IgD-negative memory B cell (primary cell): ENCODE measurements around the gene SLC2A10. TPM values are rescaled to one million over a fixed set of nuclear protein-coding genes. Genes with fewer than 3 reads are reported as not detected.

ENCODE experiments used
- H3K27ac Mint-ChIP-seq, 3 donors: one replicate each; pipeline ENCODE4 v1.8.0; 2020 to 2022; ENCODE audit warnings: mild to moderate bottlenecking in 3 of 3, mixed read lengths in 3 of 3, moderate library complexity in 1 of 3
- H3K27me3 Mint-ChIP-seq: one replicate; pipeline ENCODE4 v1.8.0; 2021; ENCODE audit warnings: mixed read lengths
- H3K36me3 Mint-ChIP-seq: one replicate; pipeline ENCODE4 v1.8.0; 2020; ENCODE audit warnings: mild to moderate bottlenecking, mixed read lengths
- H3K4me1 Mint-ChIP-seq, 3 donors: one replicate each; pipeline ENCODE4 v1.8.0; 2020 to 2022; ENCODE audit warnings: mixed read lengths in 3 of 3, mild to moderate bottlenecking in 1 of 3
- H3K4me3 Mint-ChIP-seq, 4 donors: one replicate each; pipeline ENCODE4 v1.8.0; 2020 to 2022; ENCODE audit warnings: mild to moderate bottlenecking in 4 of 4, mixed read lengths in 4 of 4, moderate library complexity in 3 of 4
- H3K9me3 Mint-ChIP-seq, 3 donors: one replicate each; pipeline ENCODE4 v1.8.0; 2020 to 2021; ENCODE audit warnings: mixed read lengths in 3 of 3, mild to moderate bottlenecking in 1 of 3
- polyA plus RNA-seq: library from polyadenylated mRNA; unstranded; fragments of 300-500 nt; fragmentation: Illumina TruSeq; gene quantifications from one replicate; pipeline ENCODE4 v1.2.3, GENCODE V29; 2021

Gene SLC2A10
- not detected for polyA plus RNA-seq

DNA sequence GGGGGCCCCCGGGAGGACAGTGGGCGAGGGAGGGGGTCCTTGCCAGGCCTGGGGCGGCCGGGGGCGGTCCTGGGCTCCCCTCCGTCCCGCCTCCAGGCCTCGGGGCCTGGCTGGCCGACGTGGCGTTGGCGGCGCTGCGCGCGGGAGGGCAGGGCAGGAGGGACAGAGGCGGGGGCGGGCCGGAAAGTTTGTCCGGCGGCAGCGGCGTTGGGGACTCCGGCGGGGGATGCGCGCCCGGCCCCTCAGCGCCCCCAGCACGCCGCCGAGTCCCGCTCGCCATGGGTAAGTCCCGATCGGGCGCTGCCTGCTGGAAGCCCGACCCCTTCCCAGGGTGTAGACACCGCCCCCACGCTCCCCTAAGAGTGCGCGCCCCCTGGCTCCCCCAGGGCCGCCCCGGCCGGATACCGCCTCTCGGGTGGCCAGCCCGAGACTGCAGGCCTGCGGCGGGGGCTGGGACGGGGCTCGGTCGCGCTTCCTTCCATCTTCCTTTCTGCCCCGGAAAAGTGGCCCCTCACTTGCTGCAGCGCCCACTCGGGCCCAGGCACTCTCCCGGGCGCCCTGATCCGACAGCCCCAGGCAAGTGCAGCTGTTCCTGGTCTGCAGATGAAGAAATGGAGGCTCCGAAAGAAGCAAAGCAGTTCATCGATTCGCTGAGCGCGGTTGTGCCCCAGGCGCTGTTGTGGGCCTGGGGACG lies at the start of gene SLC2A10:
TSS of gene SLC2A10 (plus strand) at position 191 of the 694 bp plus-strand sequence. CDS start at position 279, 88 bp downstream.
- Mint-ChIP-seq H3K4me3 (peak within 1 kb of the TSS in 3 of 4 donors; percentile 49 to 82 (median 73)), H3K27ac (peak within 1 kb of the TSS in 1 of 3 donors; percentile 76), H3K9me3 (peaks cover 0 to 8% (median 7%) of the 10 kb centered on the region in 3 donors), H3K4me1 (peaks cover 0 to 10% (median 10%) of the 10 kb centered on the region in 3 donors), H3K36me3 (peaks cover 3% of the 10 kb centered on the region), H3K27me3 (peaks cover 46% of the 10 kb centered on the region)

DNA sequence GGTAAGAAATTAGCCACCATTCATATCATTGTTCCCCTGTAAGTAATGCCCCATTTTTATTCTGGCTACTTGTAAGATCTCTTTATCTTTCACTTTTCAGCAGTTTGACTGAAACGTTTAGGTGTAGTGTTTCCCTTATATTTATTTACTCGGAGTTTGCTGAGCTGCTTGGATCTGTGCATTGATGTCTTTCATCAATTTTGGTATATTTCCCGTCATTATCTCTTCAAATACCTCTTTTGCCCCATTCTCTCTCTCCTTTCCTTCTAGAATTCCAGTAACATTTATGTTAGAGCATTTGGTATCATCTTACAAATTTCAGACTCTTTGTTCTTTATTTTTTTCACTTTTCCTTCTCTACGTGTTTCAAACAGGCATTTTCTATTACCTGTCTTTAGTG lies 49.0 kb upstream of the SLC2A10 start:
- no peak overlapping the region for H3K27ac Mint-ChIP-seq
- H3K4me3 Mint-ChIP-seq = no peak overlapping the region
- peaks cover 0 to 2% (median 0%) of the 10 kb centered on the region in 3 donors for H3K9me3 Mint-ChIP-seq
- no peaks in the 10 kb centered on the region for H3K4me1 Mint-ChIP-seq
- H3K36me3 Mint-ChIP-seq = peaks cover 3% of the 10 kb centered on the region
- H3K27me3 Mint-ChIP-seq = no peaks in the 10 kb centered on the region

GRCh38 chr20:46661659-46662058 lies 47.8 kb upstream of the SLC2A10 start:
- Mint-ChIP-seq H3K27ac (no peak overlapping the region), H3K27me3 (no peaks in the 10 kb centered on the region), H3K36me3 (peaks cover 3% of the 10 kb centered on the region), H3K9me3 (peaks cover 0 to 2% (median 0%) of the 10 kb centered on the region in 3 donors), H3K4me1 (no peaks in the 10 kb centered on the region), H3K4me3 (no peak overlapping the region)

- Mint-ChIP-seq H3K27me3 (no peaks in the 10 kb centered on the region), H3K4me1 (no peaks in the 10 kb centered on the region), H3K27ac (no peak overlapping the region), H3K4me3 (no peak overlapping the region), H3K36me3 (no peaks in the 10 kb centered on the region), H3K9me3 (peaks cover 0 to 2% (median 0%) of the 10 kb centered on the region in 3 donors)
Observed at GRCh38 chr20:46663531-46663930, 45.9 kb upstream of the SLC2A10 start.

GRCh38 chr20:46665602-46666001 lies 43.8 kb upstream of the SLC2A10 start:
- H3K4me1 Mint-ChIP-seq = no peaks in the 10 kb centered on the region
- no peaks in the 10 kb centered on the region for H3K27me3 Mint-ChIP-seq
- no peak overlapping the region for H3K4me3 Mint-ChIP-seq
- no peak overlapping the region for H3K27ac Mint-ChIP-seq
- H3K36me3 Mint-ChIP-seq = no peaks in the 10 kb centered on the region
- H3K9me3 Mint-ChIP-seq = peaks cover 0 to 2% (median 0%) of the 10 kb centered on the region in 3 donors

DNA sequence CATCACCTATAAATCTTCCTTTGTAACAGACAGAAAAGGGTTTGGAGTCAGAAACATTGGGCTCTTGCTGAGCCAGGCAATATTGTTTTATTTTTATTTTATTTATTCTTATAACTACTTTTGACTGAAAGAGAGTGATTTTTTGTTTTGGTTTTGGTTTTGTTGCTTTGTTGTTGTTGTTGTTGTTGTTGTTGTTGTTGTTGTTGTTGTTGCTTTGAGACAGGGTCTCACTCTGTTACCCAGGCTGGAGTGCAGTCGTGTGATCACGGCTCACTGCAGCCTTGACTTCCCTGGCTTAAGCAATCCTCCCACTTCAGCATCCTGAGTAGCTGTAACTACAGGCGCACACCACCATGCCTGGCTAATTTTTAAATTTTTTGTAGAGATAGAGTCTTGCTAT lies 43.1 kb upstream of the SLC2A10 start:
- no peak overlapping the region for H3K27ac Mint-ChIP-seq
- peaks cover 1% of the 10 kb centered on the region for H3K27me3 Mint-ChIP-seq
- peaks cover 0 to 5% (median 1%) of the 10 kb centered on the region in 3 donors for H3K9me3 Mint-ChIP-seq

GRCh38 chr20:46666818-46667515 lies 42.5 kb upstream of the SLC2A10 start:
- no peak overlapping the region for H3K4me3 Mint-ChIP-seq
- H3K27ac Mint-ChIP-seq = no peak overlapping the region

More for the DNA sequence above, 43.1 kb upstream of the SLC2A10 start:
- H3K4me3 Mint-ChIP-seq = no peak overlapping the region
- no peaks in the 10 kb centered on the region for H3K36me3 Mint-ChIP-seq
- H3K4me1 Mint-ChIP-seq = no peaks in the 10 kb centered on the region

DNA sequence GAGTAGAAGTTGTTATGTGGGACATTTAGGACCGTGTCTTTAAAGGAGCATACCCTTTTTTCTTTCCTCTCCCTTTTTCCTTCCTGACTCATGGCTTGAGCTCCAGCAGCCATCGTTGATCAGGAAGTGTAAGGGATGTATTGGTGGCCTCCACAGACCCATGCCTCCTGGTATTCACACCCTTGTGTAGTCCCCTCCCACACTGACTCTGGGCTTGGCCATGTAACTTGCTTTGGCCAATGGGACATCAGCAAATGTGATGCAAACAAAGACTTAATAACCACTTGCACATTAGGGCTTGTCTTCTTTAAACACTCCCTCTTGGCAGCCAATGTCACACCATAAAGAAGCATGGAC lies 39.2 kb upstream of the SLC2A10 start:
- Mint-ChIP-seq H3K4me1 (no peaks in the 10 kb centered on the region), H3K4me3 (no peak overlapping the region), H3K27me3 (peaks cover 2% of the 10 kb centered on the region), H3K36me3 (no peaks in the 10 kb centered on the region), H3K27ac (no peak overlapping the region), H3K9me3 (peaks cover 0 to 5% (median 1%) of the 10 kb centered on the region in 3 donors)

More at GRCh38 chr20:46666818-46667515, 42.5 kb upstream of the SLC2A10 start:
- Mint-ChIP-seq H3K4me1 (no peaks in the 10 kb centered on the region), H3K36me3 (no peaks in the 10 kb centered on the region), H3K9me3 (peaks cover 0 to 5% (median 1%) of the 10 kb centered on the region in 3 donors), H3K27me3 (peaks cover 2% of the 10 kb centered on the region)

DNA sequence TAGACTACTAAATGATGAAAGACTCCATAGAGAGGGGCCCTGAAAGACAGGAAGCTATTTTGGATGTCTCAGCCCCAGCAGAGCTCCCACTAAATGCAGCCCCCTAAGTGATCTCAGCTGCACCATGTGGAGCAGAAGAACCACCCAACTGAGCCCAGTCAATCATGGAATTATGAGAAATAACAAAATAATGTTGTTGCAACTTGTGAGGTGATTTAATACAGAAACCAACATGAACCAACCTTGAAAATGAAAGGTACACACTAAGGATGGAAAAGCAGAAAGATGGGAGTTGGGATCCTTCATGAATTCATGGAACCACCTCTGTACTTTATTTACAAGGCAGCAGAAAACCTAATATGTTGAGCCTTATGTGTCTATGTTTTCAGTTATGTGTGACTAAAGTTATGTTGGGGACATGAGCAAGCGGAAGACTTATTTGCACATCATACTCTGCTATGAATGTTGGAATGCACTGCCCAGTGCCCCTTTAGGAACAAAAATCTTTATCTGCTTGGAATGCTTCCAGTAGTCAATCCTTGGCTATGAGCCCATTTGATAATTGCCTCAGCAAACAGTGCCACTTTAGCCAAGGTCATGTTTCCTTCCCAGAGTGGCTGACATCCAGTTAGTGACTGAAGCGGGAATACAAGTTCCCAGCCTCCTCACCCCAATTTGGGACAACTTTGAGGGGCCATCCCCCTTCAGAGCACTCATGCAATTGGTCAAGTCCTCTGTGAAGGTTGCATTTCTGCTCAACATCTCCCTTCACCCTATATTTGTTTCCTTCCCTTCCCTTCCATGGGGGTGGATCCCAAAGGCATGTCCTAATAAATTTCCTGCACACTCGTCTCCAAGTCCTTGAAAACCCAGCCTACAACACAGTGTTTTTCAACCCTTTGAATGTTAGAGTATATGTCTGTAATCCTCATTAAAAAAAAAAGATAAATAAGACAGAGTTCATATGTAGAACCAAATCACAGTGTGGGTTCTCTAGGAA lies 38.6 kb upstream of the SLC2A10 start:
- no peak overlapping the region for H3K27ac Mint-ChIP-seq
- no peaks in the 10 kb centered on the region for H3K36me3 Mint-ChIP-seq
- H3K9me3 Mint-ChIP-seq = peaks cover 0 to 5% (median 1%) of the 10 kb centered on the region in 3 donors
- peaks cover 2% of the 10 kb centered on the region for H3K27me3 Mint-ChIP-seq
- H3K4me3 Mint-ChIP-seq = peak overlapping the region in 1 of 4 donors; percentile 24
- no peaks in the 10 kb centered on the region for H3K4me1 Mint-ChIP-seq

DNA sequence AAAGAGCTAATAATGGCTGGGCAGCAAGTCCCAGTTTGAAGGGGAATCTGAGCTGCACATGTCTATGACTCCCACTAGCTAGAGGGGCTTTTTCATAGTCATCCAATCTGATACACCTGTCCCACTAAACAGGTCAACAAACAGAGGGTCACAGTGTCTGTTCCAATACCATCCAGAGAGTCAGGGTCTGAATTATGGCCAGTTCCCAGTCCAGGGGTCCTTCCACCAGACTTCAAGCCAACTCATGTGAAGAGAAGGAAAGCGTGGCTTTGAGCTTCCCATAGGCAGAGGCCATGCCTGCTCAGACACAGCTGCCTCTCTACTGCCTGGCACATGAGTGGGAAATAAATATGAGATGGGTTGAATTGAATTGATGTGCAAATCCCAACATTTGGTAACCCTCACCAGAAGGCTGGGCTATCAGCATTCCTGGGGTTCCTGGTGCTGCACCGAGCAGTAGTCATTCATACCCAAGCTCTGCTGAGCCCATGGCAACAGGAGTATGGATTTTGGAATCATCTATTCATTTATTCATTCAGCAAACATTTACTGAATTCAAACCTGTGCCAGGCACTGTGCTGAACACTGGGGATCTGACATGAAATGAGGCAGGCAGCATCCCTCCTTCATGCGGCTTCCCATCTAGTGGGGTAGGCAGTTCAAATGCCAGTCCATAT lies 37.4 kb upstream of the SLC2A10 start:
- Mint-ChIP-seq H3K36me3 (no peaks in the 10 kb centered on the region), H3K9me3 (peaks cover 0 to 5% (median 1%) of the 10 kb centered on the region in 3 donors), H3K27me3 (peaks cover 2% of the 10 kb centered on the region), H3K4me3 (no peak overlapping the region), H3K4me1 (no peaks in the 10 kb centered on the region), H3K27ac (no peak overlapping the region)

- Mint-ChIP-seq H3K4me1 (no peaks in the 10 kb centered on the region), H3K27me3 (peaks cover 2% of the 10 kb centered on the region), H3K4me3 (no peak overlapping the region), H3K36me3 (no peaks in the 10 kb centered on the region), H3K27ac (no peak overlapping the region), H3K9me3 (peaks cover 0 to 5% (median 1%) of the 10 kb centered on the region in 3 donors)
Observed at GRCh38 chr20:46672543-46673148, 36.8 kb upstream of the SLC2A10 start.

- peaks cover 4% of the 10 kb centered on the region for H3K36me3 Mint-ChIP-seq
- no peak overlapping the region for H3K27ac Mint-ChIP-seq
- no peaks in the 10 kb centered on the region for H3K4me1 Mint-ChIP-seq
- no peak overlapping the region for H3K4me3 Mint-ChIP-seq
- H3K27me3 Mint-ChIP-seq = peaks cover 2% of the 10 kb centered on the region
- peaks cover 0 to 5% (median 1%) of the 10 kb centered on the region in 3 donors for H3K9me3 Mint-ChIP-seq
Observed at GRCh38 chr20:46673394-46674252, 35.8 kb upstream of the SLC2A10 start.
